GM12878 (cell line): ENCODE results near the gene OCRL.

Source experiments
- CTCF ChIP-seq, 3 experiments: IDR thresholded peaks in 2 of 3; conservative IDR thresholded peaks in 1 of 3; 2 replicates each; pipeline ENCODE4 v1.5.1; 2011; ENCODE audit warnings: low read depth in 3 of 3, low read length in 3 of 3, mild to moderate bottlenecking in 3 of 3, control low read depth in 2 of 3, moderate library complexity in 2 of 3, inconsistent platforms in 1 of 3, mixed read lengths in 1 of 3; ENCODE audit not compliant: control insufficient read depth in 2 of 3, insufficient read depth in 1 of 3; ENCODE audit errors: extremely low read depth in 1 of 3
- GABPA ChIP-seq: IDR thresholded peaks from 2 replicates; pipeline ENCODE4 v1.6.1; 2014; ENCODE audit warnings: antibody characterized with exemption, low read depth, mild to moderate bottlenecking, inconsistent platforms
- NFIC ChIP-seq: IDR thresholded peaks from 2 replicates; pipeline ENCODE4 v1.6.1; 2012; ENCODE audit warnings: low read depth, mild to moderate bottlenecking, inconsistent platforms, low read length, moderate library complexity
- PBX3 ChIP-seq: IDR thresholded peaks from 2 replicates; pipeline ENCODE4 v1.6.1; 2011; ENCODE audit warnings: mild to moderate bottlenecking, low read depth, low read length, moderate library complexity; ENCODE audit not compliant: insufficient replicate concordance
- POLR2AphosphoS5 ChIP-seq: IDR thresholded peaks from 2 replicates; pipeline ENCODE4 v1.6.1; 2011; ENCODE audit warnings: mild to moderate bottlenecking, low read length, inconsistent platforms
- POU2F2 ChIP-seq: IDR thresholded peaks from 3 replicates; pipeline ENCODE4 v1.6.1; 2011; ENCODE audit warnings: low read depth, mild to moderate bottlenecking, low read length, borderline replicate concordance
- RELB ChIP-seq: fragments of 450-650 bp; IDR thresholded peaks from 2 replicates; pipeline ENCODE4 v1.6.1; 2017; ENCODE audit warnings: low read depth, mild to moderate bottlenecking, moderate library complexity
- SUPT20H ChIP-seq: IDR thresholded peaks from 2 replicates; pipeline ENCODE4 v1.6.1; 2011; ENCODE audit warnings: low read depth, mild to moderate bottlenecking, low read length, moderate library complexity, borderline replicate concordance; ENCODE audit not compliant: control insufficient read depth

- no peak for TF ChIP-seq NFIC
- TF ChIP-seq GABPA: no peak
- TF ChIP-seq RELB: no peak
- TF ChIP-seq SUPT20H: no peak
- no peak for TF ChIP-seq POLR2AphosphoS5
- no peak for TF ChIP-seq POU2F2
- no peak for TF ChIP-seq CTCF (IDR thresholded peaks at IDR 0.05 in 2 of 3, conservative IDR thresholded peaks at IDR 0.05 in 1 of 3; ENCODE audit: control insufficient read depth in 2 of 3, extremely low read depth in 1 of 3, insufficient read depth in 1 of 3, low read depth in 3 of 3, low read length in 3 of 3)
- no peak for TF ChIP-seq PBX3
These were observed 9.1 kb downstream of the OCRL start for GRCh38 chrX:129549124-129549523.
